HG02884 (cell line): ENCODE measurements around the gene ASPHD1.

ENCODE experiments used
- ATAC-seq: cut with Tn5 transposase; IDR thresholded peaks from one replicate; pipeline ENCODE4 v1.9.1; 2021; ENCODE audit warnings: mild to moderate bottlenecking, moderate library complexity; ENCODE audit not compliant: unreplicated experiment

ASPHD1 gene

GRCh38 chr16:29940656-29941055 lies 40.4 kb downstream of the ASPHD1 start:
- no peak for ATAC-seq

DNA sequence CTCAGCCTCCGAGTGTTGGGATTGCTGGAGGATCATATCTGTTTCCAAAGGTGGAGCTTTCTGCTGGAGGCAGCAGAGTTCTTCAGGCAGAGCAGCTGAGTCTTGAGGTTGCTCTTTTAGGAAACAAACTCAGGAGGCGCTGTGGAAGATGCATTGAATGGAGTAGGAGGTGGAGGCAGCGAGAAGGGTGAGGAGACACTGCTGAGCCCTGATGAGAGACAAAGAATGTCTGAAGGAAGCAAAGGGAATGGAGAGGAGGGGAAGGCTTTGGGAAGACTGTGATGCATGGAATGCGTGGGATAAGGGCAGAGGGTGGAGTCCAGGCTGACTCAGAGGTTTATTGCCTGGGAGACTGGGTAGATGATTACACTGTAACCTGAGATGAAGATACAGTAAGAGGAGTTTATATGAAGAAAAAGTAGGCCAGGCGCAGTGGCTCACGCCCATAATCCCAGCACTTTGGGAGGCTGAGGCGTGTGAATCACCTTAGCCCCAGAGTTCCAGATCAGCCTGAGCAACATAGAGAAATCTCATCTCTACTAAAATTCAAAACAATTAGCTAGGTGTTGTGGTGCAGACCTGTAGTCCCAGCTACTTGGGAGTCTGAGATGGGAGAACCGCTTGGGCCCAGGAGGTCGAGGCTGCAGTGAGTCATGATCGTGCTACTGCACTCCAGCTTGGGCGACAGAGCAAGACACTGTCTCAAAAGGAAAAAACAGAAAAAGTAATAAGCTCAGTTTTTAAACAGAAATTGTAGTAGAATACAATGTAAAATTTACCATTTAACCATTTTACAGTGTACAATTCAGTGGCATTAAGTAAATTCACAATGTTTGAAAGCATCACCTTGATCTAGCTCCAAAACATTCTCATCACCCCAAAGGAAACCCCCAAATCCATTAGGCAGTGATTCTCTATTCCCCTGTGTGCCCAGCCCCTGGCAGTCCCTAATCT lies 43.8 kb downstream of the ASPHD1 start:
- no peak for ATAC-seq

GRCh38 chr16:29947897-29948296 lies 47.6 kb downstream of the ASPHD1 start:
- no peak for ATAC-seq

DNA sequence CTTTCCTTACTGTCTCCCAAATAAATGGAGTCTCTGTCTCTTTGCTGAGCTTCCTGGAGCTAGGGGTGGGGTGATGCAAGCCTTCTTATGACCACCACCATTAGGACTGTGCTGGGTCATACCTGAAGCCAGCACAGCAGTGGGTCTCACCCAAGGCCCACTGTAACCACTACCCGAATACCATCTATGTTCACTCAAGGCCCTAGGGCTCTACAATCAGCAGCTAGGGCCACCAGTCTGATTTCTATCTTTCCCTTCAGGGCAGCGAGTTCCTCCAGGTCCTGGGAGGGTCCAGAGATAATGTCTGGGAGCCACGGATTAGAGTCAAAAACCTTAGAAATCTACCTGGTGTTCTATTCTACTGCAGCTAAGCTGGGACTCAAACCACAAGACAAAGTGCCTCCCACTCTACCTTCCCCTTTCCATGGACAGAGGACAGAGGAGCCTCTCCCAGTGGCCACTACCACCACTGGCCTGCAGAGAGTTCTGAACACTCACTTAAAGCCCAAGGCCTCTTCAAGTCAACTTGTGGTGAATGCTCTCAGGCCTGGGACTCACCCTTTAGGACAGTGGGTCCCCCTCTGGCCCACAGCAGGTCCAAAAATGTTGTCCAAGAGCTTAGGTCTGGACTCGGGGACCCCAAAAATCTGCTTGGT lies 50.6 kb downstream of the ASPHD1 start:
- ATAC-seq, result no peak

DNA sequence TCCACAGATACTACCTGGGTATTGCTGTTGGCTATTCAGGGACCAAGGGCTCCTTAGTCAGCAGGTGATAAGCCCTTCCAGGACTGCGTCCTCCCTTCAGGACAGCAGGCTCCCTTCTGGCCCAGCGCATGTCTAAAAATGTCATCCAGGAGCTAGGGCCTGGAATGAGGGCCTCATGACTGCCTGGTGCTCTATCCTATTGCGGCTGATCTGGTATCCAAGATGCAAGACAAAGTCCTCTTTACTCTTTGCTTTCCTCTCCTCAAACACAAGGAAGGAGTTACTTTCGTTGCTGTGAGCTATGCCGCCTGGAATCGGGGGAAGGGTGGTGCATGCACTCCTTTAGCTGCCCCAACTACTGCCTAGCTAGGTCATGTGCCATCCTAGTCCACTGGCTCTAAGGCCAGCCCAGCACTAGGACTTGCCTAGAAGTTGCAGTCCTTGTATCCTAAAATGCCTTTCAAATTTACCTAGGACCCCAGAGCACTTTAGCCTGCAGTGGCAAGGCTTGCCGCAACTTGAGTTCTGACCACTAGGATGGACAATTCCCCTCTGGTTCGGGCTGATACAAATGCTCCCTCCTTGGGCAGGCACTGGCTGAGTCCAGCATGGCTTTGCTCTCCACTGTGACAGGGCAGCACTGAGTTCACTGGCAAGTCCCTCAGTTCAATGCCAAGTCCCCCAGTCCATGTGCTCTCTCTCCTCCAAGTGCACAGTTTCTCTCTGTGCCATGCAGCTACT lies 51.5 kb downstream of the ASPHD1 start:
- no peak for ATAC-seq
